OCI-LY3 (cell line): Measurements from ENCODE around the gene LHX4.

Experiments used
- H2AFZ ChIP-seq: fragments of 200-600, 300-600 bp; shearing (Covaris generic); 2 replicates; pipeline ENCODE4 v1.6.0; 2014; ENCODE audit warnings: antibody characterized with exemption, low read depth, low read length
- H3K27ac ChIP-seq: fragments of 200-600, 300-600 bp; sonication (generic); 2 replicates; pipeline ENCODE4 v1.5.1; 2014; ENCODE audit warnings: mild to moderate bottlenecking, low read length, moderate library complexity, mixed read lengths
- H3K27me3 ChIP-seq: fragments of 200-600, 300-600 bp; sonication (generic); 2 replicates; pipeline ENCODE4 v1.6.1; 2014; ENCODE audit warnings: low read depth, low read length, mixed read lengths
- H3K36me3 ChIP-seq: fragments of 200-600, 300-600 bp; sonication (generic); replicated peaks from 2 replicates; pipeline ENCODE3; 2014; ENCODE audit warnings: low read depth, low read length, mixed read lengths
- H3K4me1 ChIP-seq: fragments of 300-600, 200-600 bp; sonication (generic); 2 replicates; pipeline ENCODE4 v1.6.1; 2014; ENCODE audit warnings: low read length, mixed read lengths
- H3K4me2 ChIP-seq: fragments of 200-600, 300-600 bp; sonication (generic); 2 replicates; pipeline ENCODE4 v1.6.1; 2014; ENCODE audit warnings: low read length, mixed read lengths
- H3K4me3 ChIP-seq: fragments of 300-600, 200-600 bp; sonication (generic); 2 replicates; pipeline ENCODE4 v1.5.1; 2014; ENCODE audit warnings: antibody characterized with exemption, mild to moderate bottlenecking, low read length, moderate library complexity
- H3K79me2 ChIP-seq: fragments of 300-600, 200-600 bp; shearing (Covaris generic); 2 replicates; pipeline ENCODE4 v1.6.1; 2014; ENCODE audit warnings: mild to moderate bottlenecking, low read length, mixed read lengths
- H3K9ac ChIP-seq: fragments of 300-600, 200-600 bp; shearing (Covaris generic); 2 replicates; pipeline ENCODE4 v1.6.0; 2014; ENCODE audit warnings: mild to moderate bottlenecking, low read length, moderate library complexity
- H3K9me3 ChIP-seq: fragments of 200-600, 300-600 bp; shearing (Covaris generic); 2 replicates; pipeline ENCODE4 v1.6.1; 2014; ENCODE audit warnings: low read length, mixed read lengths; ENCODE audit not compliant: insufficient read depth
- H4K20me1 ChIP-seq: fragments of 200-600, 300-600 bp; sonication (generic); 2 replicates; pipeline ENCODE4 v1.6.1; 2016; ENCODE audit warnings: low read length, mixed read lengths; ENCODE audit not compliant: insufficient read depth
- CTCF ChIP-seq: fragments of 200-600, 300-600 bp; sonication (generic); IDR thresholded peaks from 2 replicates; pipeline ENCODE4 v1.5.1; 2014; ENCODE audit warnings: antibody characterized with exemption, low read length, low read depth
- EZH2phosphoT487 ChIP-seq: fragments of 200-600 bp; shearing (Covaris generic); IDR thresholded peaks from 2 replicates; pipeline ENCODE4 v1.6.1; 2018; ENCODE audit warnings: antibody characterized with exemption, mixed run types, low read depth

LHX4 gene

GRCh38 chr1:180183426-180183825 lies 46.6 kb upstream of the LHX4 start:
- Histone ChIP-seq H3K79me2 (no peaks in the 10 kb centered on the region), H3K36me3 (no peaks in the 10 kb centered on the region)

GRCh38 chr1:180184041-180184440 lies 46.0 kb upstream of the LHX4 start:
- H3K9me3 ChIP-seq = no peaks in the 10 kb centered on the region
- no peak overlapping the region for H3K4me3 ChIP-seq
- TF ChIP-seq EZH2phosphoT487 (no peak), CTCF (no peak)
- no peak overlapping the region for H3K4me2 ChIP-seq
- H3K27ac ChIP-seq = no peak overlapping the region
- no peaks in the 10 kb centered on the region for H3K27me3 ChIP-seq
- no peaks in the 10 kb centered on the region for H3K79me2 ChIP-seq
- no peak overlapping the region for H3K9ac ChIP-seq
- H3K36me3 ChIP-seq = no peaks in the 10 kb centered on the region
- H2AFZ ChIP-seq = no peak overlapping the region
- no peaks in the 10 kb centered on the region for H4K20me1 ChIP-seq
- H3K4me1 ChIP-seq = no peaks in the 10 kb centered on the region

More at GRCh38 chr1:180183426-180183825, 46.6 kb upstream of the LHX4 start:
- Histone ChIP-seq H3K9me3 (no peaks in the 10 kb centered on the region), H3K27me3 (no peaks in the 10 kb centered on the region), H3K27ac (no peak overlapping the region), H3K4me3 (no peak overlapping the region), H3K9ac (no peak overlapping the region), H3K4me2 (no peak overlapping the region), H4K20me1 (no peaks in the 10 kb centered on the region), H2AFZ (no peak overlapping the region), H3K4me1 (no peaks in the 10 kb centered on the region)
- no peak for TF ChIP-seq EZH2phosphoT487
- TF ChIP-seq CTCF = no peak

GRCh38 chr1:180185281-180185680 lies 44.8 kb upstream of the LHX4 start:
- H3K4me3 ChIP-seq = no peak overlapping the region
- H3K9me3 ChIP-seq = no peaks in the 10 kb centered on the region
- H3K79me2 ChIP-seq = no peaks in the 10 kb centered on the region
- no peaks in the 10 kb centered on the region for H4K20me1 ChIP-seq
- TF ChIP-seq EZH2phosphoT487 (no peak), CTCF (no peak)
- H3K9ac ChIP-seq = no peak overlapping the region
- H3K27me3 ChIP-seq = no peaks in the 10 kb centered on the region
- no peak overlapping the region for H3K27ac ChIP-seq
- H3K4me1 ChIP-seq = no peaks in the 10 kb centered on the region
- H2AFZ ChIP-seq = no peak overlapping the region
- no peaks in the 10 kb centered on the region for H3K36me3 ChIP-seq
- H3K4me2 ChIP-seq = no peak overlapping the region

- H3K4me1 ChIP-seq = no peaks in the 10 kb centered on the region
- H3K9ac ChIP-seq = no peak overlapping the region
- H3K27ac ChIP-seq = no peak overlapping the region
- TF ChIP-seq EZH2phosphoT487 (no peak), CTCF (no peak)
- H4K20me1 ChIP-seq = no peaks in the 10 kb centered on the region
- H3K4me3 ChIP-seq = no peak overlapping the region
- H3K4me2 ChIP-seq = no peak overlapping the region
- H3K9me3 ChIP-seq = no peaks in the 10 kb centered on the region
- H3K36me3 ChIP-seq = no peaks in the 10 kb centered on the region
- H3K27me3 ChIP-seq = no peaks in the 10 kb centered on the region
- H3K79me2 ChIP-seq = no peaks in the 10 kb centered on the region
- H2AFZ ChIP-seq = no peak overlapping the region
Measured at GRCh38 chr1:180185971-180186645, 44.0 kb upstream of the LHX4 start.
